DMS114 treated with DMSO at 0.1 percent for 48 hours (cell line): ENCODE results near the gene DLL4.

ENCODE experiments used
- DNase-seq: peaks from one replicate; lab custom pipeline; 2025; ENCODE audit not compliant: unreplicated experiment; lab: John Stamatoyannopoulos, UW

Gene DLL4

GRCh38 chr15:40906091-40906990, 22.8 kb upstream of the DLL4 start:
- peak; percentile 47 for DNase-seq

GRCh38 chr15:40906991-40907802, 21.9 kb upstream of the DLL4 start:
- no peak for DNase-seq

GRCh38 chr15:40908095-40908494, 21.0 kb upstream of the DLL4 start:
- DNase-seq = no peak

- DNase-seq = no peak
Observed at GRCh38 chr15:40909662-40910630, 19.2 kb upstream of the DLL4 start.

- DNase-seq = no peak
Observed at GRCh38 chr15:40911141-40911540, 18.0 kb upstream of the DLL4 start.

GRCh38 chr15:40911693-40912092, 17.4 kb upstream of the DLL4 start:
- no peak for DNase-seq

GRCh38 chr15:40912478-40912877, 16.7 kb upstream of the DLL4 start:
- no peak for DNase-seq

GRCh38 chr15:40914013-40914412, 15.1 kb upstream of the DLL4 start:
- DNase-seq = no peak

GRCh38 chr15:40914486-40914885, 14.7 kb upstream of the DLL4 start:
- DNase-seq = no peak

- no peak for DNase-seq
Observed at GRCh38 chr15:40915116-40915661, 14.0 kb upstream of the DLL4 start.

- no peak for DNase-seq
Observed at GRCh38 chr15:40915679-40916078, 13.5 kb upstream of the DLL4 start.

GRCh38 chr15:40917585-40917984, 11.6 kb upstream of the DLL4 start:
- DNase-seq = no peak

- DNase-seq = no peak
Observed at GRCh38 chr15:40918146-40918798, 10.9 kb upstream of the DLL4 start.

- no peak for DNase-seq
Observed at GRCh38 chr15:40918799-40919392, 10.2 kb upstream of the DLL4 start.

GRCh38 chr15:40921949-40922607, 7.1 kb upstream of the DLL4 start:
- no peak for DNase-seq

- no peak for DNase-seq
Observed at GRCh38 chr15:40922608-40923005, 6.5 kb upstream of the DLL4 start.

- no peak for DNase-seq
Observed at GRCh38 chr15:40923551-40923950, 5.6 kb upstream of the DLL4 start.

- no peak for DNase-seq
Observed at GRCh38 chr15:40925495-40925862, 3.7 kb upstream of the DLL4 start.
